Umbilical cord (tissue), 2 donors: Measurements from ENCODE around the gene ZNF772. TPM values are rescaled to one million over a fixed set of nuclear protein-coding genes. Genes with fewer than 3 reads are reported as not detected.
"Not testable (repeated sequence)": the region's sequence is repeated elsewhere in the genome, so short reads cannot be mapped to it uniquely, and the experiment has no call there.

ENCODE experiments used
- DNase-seq: peaks from one replicate; pipeline ENCODE4 v3.0.0-alpha.2; 2015; ENCODE audit warnings: low spot score
- total RNA-seq: library from RNA; depleted of rRNA; stranded (reverse); fragments of >200 nt; gene quantifications from one replicate; pipeline ENCODE4 v1.2.3, GENCODE V29; 2014; ENCODE audit warnings: low replicate concordance; ENCODE audit not compliant: insufficient read depth

ZNF772 gene
- total RNA-seq = 13.7 TPM

DNA sequence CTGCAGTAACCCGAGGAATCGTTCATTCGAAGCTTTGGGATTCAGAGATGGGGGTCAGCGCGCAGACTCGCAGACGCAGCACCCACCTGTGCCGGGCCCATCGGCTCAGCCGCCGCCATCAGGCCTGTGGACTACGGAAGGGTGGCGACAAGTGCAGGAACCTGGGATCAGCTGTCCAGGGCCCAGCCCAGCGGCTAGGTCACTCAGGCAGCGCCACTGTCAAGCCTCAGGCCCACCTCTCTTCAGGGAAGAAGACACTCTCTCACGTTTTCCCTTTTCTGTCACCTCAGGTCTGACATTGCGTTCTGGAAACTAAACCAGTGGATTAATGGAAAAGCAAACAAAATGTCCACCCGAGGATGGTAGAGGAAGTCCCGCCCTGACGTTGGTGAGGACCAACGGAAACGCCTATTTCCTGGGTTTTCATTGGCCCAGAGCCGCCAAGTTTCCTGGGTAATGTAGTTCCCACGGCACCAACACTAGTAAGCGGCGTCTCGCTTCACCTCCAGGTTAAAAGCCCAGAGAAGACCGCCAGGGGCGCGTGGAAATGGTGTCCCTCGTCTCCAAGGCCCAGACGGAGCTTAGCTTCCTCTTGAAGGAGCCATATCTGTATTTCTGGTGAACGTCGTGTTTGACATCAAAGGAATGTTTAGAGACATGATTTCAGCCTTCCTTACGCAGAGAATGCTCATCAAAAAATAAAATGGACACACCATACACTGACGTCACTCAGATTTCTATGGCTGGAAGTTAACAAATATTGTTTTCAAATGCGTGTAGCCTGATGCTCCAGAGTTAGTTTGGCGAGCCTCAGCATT, at the start of gene ZNF772:
TSS of gene ZNF772 (minus strand) at position 376 of the 818 bp plus-strand sequence. CDS start at position 119, 257 bp downstream.
- peak; percentile 97 for DNase-seq

- not testable (repeated sequence) for DNase-seq
These were observed 40.7 kb upstream of the ZNF772 start for GRCh38 chr19:57518021-57518420.

DNA sequence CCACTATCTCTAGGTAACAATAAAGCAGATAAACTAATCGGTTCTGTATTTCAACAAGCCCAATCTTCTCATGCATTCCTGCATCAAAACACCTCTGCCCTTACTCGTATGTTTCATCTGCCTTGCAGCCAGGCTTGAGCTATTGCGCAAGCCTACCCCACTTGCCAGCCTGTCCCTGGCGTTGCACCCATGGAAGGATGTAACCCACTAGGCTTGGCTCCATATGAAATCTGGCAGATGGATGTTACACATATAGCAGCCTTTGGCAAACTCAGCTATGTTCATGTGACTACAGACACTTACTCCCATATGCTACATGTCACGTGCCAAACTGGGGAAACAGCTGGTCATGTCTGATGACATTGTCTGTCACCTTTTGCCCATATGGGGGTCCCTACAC, 37.9 kb upstream of the ZNF772 start:
- DNase-seq = no peak

DNA sequence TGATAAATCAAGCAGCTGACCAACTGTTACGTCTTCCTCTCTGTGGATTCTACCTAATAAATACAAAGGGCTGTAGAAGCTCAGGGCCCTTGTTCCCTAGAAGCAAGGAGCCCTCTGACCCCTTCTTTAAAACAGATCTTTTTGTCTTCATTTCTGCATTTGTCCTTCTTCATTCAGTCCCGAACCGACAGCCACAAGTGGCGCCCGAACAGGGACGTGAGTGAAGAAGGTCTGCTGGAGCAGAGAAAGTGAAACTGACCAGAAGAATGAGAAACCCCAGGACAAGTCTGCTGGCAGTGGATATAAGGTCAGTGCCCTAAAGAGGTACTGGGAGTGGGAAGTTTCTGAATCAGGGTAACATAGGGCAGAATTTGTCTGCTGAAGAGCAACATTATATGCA, 35.5 kb upstream of the ZNF772 start:
- no peak for DNase-seq

DNA sequence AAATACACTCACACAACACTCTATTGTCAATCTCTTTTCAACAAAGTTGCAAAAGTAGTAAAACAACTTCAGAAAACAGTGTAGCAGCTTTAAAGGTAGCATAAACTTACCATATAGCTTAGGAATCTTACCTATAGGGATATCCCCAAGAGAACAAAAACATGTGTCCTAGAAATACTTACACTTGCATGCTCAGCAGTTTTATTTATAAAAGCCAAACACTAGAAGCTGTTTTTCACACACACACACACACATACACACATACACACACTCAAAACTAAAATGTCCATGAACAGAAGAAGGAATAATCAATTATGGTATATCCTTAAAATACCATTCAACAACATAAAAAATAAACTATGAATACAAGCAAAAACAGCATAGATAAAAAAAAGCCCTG, 34.1 kb upstream of the ZNF772 start:
- no peak for DNase-seq

GRCh38 chr19:57506163-57506562, 28.8 kb upstream of the ZNF772 start:
- no peak for DNase-seq

DNA sequence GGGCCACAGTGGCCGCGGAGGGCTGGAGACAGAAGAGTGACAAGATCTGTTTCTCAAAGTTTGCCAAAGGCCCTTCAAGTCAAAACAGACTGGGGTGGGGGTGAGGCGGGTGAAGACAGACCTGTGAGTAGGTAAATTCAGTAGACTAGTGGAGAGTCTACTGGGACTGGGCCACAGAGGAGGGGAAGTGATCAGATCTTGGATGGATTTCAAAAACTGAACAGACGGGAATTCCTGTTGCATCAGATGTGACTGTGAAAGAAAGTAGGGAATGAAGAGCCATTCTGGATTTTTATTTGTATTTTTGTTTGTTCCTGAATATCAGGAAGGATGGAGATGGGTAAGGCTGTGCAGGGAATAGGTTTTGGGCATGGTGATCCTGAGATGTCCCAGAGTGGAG, 23.0 kb upstream of the ZNF772 start:
- DNase-seq = peak; percentile 11

DNA sequence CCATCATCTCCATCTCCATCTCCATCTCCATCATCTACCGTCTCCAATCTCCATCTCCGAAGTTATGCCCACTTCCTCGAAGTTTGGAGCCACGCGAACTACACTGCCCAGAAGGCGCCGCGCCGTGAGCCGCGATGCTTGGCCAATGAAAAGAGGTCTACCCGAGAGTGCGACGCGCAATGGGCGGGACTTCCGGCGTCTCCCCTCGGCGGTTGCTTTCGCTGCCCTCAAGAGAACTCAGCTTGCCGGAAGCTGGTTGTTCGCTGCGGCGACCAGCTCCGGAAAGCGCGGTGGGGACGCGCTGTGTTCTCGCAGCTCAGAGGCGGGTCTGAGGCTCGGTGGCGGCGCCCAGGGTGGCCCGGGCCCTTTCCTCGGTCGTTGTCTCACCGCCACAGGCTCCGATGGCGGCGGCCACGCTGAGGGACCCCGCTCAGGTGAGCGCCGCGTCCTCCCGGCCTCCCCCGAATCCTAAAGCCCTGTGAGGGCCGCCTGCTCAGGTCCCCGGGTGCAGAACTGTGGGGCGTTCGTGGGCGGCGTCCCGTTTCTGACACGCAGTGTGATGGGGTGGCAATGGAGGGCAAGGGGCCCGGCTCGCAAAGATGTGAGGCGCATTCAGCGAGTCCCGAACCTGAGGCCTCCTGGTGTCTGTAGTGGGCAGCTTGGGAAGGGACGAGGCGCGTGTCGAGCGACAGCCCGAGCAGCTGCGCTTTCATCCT, 22.5 kb upstream of the ZNF772 start, which contains the start of gene ZNF773:
TSS of gene ZNF773 (plus strand) at position 259 of the 716 bp plus-strand sequence. CDS start at position 402, 143 bp downstream.
- DNase-seq = peak; percentile 97

DNA sequence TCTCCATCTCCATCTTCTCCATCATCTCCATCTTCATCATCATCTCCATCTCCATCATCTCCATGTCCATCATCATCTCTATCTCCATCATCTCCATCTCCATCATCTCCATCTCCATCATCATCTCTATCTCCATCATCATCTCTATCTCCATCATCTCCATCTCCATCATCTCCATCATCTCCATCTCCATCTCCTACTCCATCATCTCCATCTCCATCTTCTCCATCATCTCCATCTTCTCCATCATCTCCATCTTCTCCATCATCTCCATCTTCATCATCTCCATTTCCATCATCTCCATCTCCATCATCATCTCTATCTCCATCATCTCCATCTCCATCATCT, 21.9 kb upstream of the ZNF772 start:
- not testable (repeated sequence) for DNase-seq

DNA sequence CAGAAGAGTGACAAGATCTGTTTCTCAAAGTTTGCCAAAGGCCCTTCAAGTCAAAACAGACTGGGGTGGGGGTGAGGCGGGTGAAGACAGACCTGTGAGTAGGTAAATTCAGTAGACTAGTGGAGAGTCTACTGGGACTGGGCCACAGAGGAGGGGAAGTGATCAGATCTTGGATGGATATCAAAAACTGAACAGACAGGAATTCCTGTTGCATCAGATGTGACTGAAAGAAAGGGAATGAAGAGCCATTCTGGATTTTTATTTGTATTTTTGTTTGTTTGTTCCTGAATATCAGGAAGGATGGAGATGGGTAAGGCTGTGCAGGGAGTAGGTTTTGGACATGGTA, 10.9 kb upstream of the ZNF772 start:
- DNase-seq = not testable (repeated sequence)

DNA sequence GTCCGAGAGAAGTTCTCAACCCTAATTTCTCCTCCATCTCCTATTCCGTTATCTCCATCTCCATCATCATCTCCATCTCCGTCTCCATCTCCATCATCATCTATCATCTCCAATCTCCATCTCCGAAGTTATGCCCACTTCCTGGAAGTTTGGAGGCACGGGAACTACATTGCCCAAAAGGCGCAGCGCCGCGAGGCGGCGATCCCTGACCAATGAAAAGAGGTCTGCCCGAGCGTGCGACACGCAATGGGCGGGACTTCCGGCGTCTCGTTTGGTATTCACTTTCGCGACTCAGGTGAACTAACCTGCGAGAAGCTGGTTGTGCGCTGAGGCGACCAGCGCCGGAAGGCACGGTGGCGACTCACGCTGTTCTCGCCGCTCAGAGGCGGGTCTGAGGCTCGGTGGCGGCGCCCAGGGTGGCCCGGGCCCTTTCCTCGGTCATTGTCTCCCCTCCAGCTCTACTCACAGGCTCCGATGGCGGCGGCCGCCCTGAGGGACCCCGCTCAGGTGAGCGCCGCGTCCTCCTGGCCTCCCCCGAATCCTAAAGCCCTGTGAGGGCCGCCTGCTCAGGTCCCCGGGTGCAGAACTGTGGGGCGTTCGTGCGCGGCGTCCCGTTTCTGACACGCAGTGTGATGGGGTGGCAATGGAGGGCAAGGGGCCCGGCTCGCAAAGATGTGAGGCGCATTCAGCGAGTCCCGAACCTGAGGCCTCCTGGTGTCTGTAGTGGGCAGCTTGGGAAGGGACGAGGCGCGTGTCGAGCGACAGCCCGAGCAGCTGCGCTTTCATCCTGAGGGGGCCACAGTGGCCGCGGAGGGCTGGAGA, 10.3 kb upstream of the ZNF772 start, which contains the start of gene ZNF419:
TSS of gene ZNF419 (plus strand) at position 274 of the 822 bp plus-strand sequence. CDS start at position 475, 201 bp downstream.
- peak; percentile 95 for DNase-seq

GRCh38 chr19:57473646-57474045, 3.7 kb downstream of the ZNF772 start:
- DNase-seq = no peak

- no peak for DNase-seq
These were observed 10.9 kb downstream of the ZNF772 start for GRCh38 chr19:57466489-57466888.

DNA sequence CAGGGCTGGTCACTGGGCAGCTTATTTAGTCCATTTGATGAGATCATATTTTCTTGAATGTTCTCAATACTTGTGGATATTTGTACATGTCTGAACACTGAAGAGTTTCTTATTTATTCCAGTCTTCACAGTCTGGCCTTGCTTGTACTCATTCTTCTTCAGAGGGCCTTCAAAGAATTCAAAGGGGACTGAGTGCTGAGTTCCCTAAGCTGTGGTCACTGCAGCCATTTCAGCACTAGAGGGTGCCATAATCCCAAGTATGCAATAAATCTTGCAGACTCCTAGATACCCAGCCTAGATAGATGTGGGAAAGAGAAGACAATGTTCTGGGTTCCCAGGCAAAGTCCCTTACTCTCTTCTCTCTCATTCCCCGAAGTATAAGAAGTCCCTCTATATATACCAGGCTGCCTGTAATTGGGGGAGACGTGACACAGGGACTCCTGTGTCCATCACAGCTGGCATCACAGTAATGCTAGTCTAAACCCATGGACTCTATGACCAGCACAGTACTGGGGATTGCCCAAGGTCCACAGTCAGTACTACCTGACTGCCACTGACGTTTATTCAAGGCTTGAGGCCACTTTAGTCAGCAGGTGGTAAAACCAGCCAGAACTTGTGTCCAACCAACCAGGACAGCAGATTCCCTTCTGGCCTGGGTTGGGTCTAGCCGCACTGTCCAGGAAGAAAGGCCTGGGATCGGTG, 11.5 kb downstream of the ZNF772 start:
- no peak for DNase-seq

DNA sequence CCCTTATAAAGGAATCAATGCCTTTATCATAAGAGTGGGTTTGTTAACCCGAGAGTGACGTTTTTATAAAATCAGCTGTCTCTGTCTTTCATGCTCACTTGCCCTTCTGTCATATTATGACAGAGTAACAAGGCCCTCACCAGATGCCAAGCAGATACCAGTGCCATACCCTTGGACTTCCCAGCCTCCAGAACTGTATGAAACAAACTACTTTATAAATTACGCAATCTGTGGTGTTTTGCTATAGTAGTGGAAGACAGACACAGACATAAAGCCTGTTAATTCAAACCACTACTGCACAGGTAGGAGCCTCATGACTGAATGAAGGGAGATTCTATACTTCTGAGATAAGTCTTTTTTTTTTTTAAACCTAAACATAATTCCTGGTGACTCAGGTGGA, 25.1 kb downstream of the ZNF772 start:
- no peak for DNase-seq

DNA sequence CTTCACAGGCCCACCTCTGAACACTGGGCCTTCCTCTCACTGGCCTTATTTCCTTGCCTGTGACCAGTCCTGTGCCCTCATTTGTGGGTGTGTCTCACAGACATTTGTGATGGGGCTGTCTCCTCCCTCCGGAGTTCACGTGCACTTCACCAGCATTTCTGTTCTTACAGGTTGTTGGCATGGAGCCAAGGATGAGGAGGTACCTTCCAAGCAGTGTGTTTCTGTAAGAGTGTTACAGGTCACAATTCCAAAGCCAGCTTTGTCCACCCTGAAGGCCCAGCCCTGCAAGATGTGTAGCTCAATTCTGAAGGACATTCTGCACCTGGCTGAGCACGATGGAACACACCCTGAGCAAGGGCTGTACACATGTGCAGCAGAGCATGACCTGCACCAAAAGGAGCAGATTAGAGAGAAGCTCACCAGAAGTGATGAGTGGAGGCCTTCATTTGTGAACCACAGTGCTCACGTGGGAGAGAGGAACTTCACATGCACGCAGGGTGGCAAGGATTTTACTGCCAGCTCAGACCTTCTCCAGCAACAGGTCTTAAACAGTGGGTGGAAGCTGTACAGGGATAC, 34.2 kb downstream of the ZNF772 start:
- no peak for DNase-seq

GRCh38 chr19:57441979-57442752, 35.2 kb downstream of the ZNF772 start:
- DNase-seq = no peak

DNA sequence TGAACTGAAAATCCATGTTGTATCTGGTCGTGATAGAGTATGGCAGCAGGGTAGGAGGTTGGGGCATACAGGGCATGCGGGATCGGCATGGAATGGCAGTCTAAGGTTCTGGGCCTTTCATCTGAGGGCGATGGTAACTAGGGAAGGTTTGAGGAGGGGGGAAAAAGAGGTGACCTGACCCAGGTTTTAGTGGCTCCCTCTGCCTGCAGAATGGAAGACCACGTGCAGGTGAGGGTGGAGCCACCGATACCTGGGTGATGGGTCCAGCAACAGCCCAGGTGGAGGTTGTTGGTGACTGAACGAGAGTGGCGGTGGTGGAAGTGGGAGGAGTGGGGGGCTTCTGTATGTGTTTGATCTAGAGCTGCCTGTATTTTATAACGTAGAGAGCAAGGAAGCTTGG, 38.4 kb downstream of the ZNF772 start:
- DNase-seq = no peak

GRCh38 chr19:57437931-57438330, 39.4 kb downstream of the ZNF772 start:
- DNase-seq = no peak

- DNase-seq = no peak
These were observed 40.9 kb downstream of the ZNF772 start for GRCh38 chr19:57436417-57436816.
